HG03558 (cell line): ENCODE measurements around the gene AP3S2.
"Not testable (repeated sequence)": the region's sequence is repeated elsewhere in the genome, so short reads cannot be mapped to it uniquely, and the experiment has no call there.

Source experiments
- ATAC-seq: cut with Tn5 transposase; IDR thresholded peaks from one replicate; pipeline ENCODE4 v1.9.1; 2021; ENCODE audit warnings: moderate number of reproducible peaks; ENCODE audit not compliant: unreplicated experiment; ENCODE audit errors: extremely low read depth

AP3S2 gene

GRCh38 chr15:89785064-89785773 is 108.6 kb downstream of the AP3S2 start:
- ATAC-seq: no peak

GRCh38 chr15:89784686-89784960 is 109.2 kb downstream of the AP3S2 start:
- no peak for ATAC-seq

- ATAC-seq: no peak
Observed at GRCh38 chr15:89783861-89784685, 109.7 kb downstream of the AP3S2 start.

- no peak for ATAC-seq
Observed at GRCh38 chr15:89783111-89783860, 110.5 kb downstream of the AP3S2 start.

GRCh38 chr15:89782619-89782950 is 111.2 kb downstream of the AP3S2 start:
- ATAC-seq: not testable (repeated sequence)

GRCh38 chr15:89781891-89782618 is 111.7 kb downstream of the AP3S2 start:
- no peak for ATAC-seq

GRCh38 chr15:89781055-89781454 is 112.7 kb downstream of the AP3S2 start:
- no peak for ATAC-seq

- ATAC-seq: no peak
Observed at GRCh38 chr15:89780601-89781000, 113.2 kb downstream of the AP3S2 start.
